Activated T-cell treated with anti-CD3 and anti-CD28 coated beads, Interleukin-2, amount 50 U/mL, for 72 hours (primary cell): ENCODE measurements around the gene YIPF1. TPM values are rescaled to one million over a fixed set of nuclear protein-coding genes. Genes with fewer than 3 reads are reported as not detected.
A peak's percentile ranks its signal among the peaks of the same experiment; 100 is the strongest.
"Not testable (repeated sequence)": the region's sequence is repeated elsewhere in the genome, so short reads cannot be mapped to it uniquely, and the experiment has no call there.

Experiments
- ATAC-seq, 2 donors: fragments of 150-1000 bp; cut with Tn5 transposase; replicated peaks in 1 of 2; 2 replicates each; pipeline ENCODE4 v1.10.0; 2021; ENCODE audit warnings: moderate library complexity in 2 of 2, mild to moderate bottlenecking in 1 of 2
- DNase-seq, 2 donors: peaks; one replicate each; pipeline ENCODE4 v3.0.0; 2021 to 2022; ENCODE audit warnings: mixed read lengths in 1 of 2
- H3K27ac Mint-ChIP-seq: one replicate; pipeline ENCODE4 v1.8.0; 2022; ENCODE audit warnings: mild to moderate bottlenecking, moderate library complexity, mixed read lengths
- H3K27me3 Mint-ChIP-seq: one replicate; pipeline ENCODE4 v1.8.0; 2022; ENCODE audit warnings: low read depth, mixed read lengths
- H3K36me3 Mint-ChIP-seq, 2 donors: one replicate each; pipeline ENCODE4 v1.8.0; 2022; ENCODE audit warnings: mixed read lengths in 2 of 2, mild to moderate bottlenecking in 1 of 2; ENCODE audit not compliant: insufficient read depth in 2 of 2
- H3K4me1 Mint-ChIP-seq: one replicate; pipeline ENCODE4 v1.8.0; 2022; ENCODE audit warnings: low read depth, mixed read lengths
- H3K4me3 Mint-ChIP-seq, 2 donors: one replicate each; pipeline ENCODE4 v1.8.0; 2022; ENCODE audit warnings: mild to moderate bottlenecking in 2 of 2, mixed read lengths in 2 of 2, moderate library complexity in 2 of 2
- H3K9me3 Mint-ChIP-seq, 2 donors: one replicate each; pipeline ENCODE4 v1.8.0; 2022; ENCODE audit warnings: mixed read lengths in 2 of 2
- total RNA-seq, 2 donors: library from RNA; stranded (reverse); gene quantifications; one replicate each; pipeline ENCODE4 v1.2.3, GENCODE V29; 2022

Gene YIPF1
- total RNA-seq, 2 donors from 2014 or later = 33.7 to 48.5 TPM

GRCh38 chr1:53816584-53816983 lies 73.0 kb downstream of the YIPF1 start:
- Mint-ChIP-seq H3K4me1 (peaks cover 13% of the 10 kb centered on the region), H3K36me3 (peaks cover 16 to 50% of the 10 kb centered on the region in 2 donors)
- H3K27ac Mint-ChIP-seq, ATAC-seq, DNase-seq, H3K27me3 Mint-ChIP-seq, H3K9me3 Mint-ChIP-seq, H3K4me3 Mint-ChIP-seq: not testable (repeated sequence)

- not testable (repeated sequence) for H3K27ac Mint-ChIP-seq, DNase-seq, H3K27me3 Mint-ChIP-seq, ATAC-seq, H3K9me3 Mint-ChIP-seq, H3K4me3 Mint-ChIP-seq
- Mint-ChIP-seq H3K36me3 (peaks cover 16 to 50% of the 10 kb centered on the region in 2 donors), H3K4me1 (peaks cover 16% of the 10 kb centered on the region)
These were observed 74.1 kb downstream of the YIPF1 start for GRCh38 chr1:53815484-53815883.

DNA sequence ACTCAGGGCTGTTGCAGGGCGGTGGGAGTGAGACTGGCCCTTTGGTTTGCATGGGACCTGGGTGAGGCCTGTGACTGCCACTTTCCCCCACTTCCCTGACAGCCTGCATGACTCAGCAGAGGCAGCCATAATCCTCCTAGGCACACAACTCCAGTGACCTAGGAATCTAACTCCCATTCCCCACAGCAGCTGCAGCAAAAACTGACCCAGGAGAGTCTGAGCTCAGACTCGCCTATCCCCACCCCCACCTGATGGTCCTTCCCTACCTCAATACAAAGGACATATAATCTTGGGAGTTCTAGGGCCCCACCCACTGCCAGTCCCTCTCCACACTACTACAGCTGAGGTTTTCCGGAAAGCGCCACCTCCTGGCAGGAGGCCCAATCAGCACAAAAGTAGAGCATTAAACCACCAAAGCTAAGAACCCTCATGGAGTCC lies 78.2 kb downstream of the YIPF1 start:
- Mint-ChIP-seq H3K27ac (no peak overlapping the region), H3K4me1 (peaks cover 13% of the 10 kb centered on the region), H3K27me3 (no peaks in the 10 kb centered on the region), H3K4me3 (no peak overlapping the region), H3K9me3 (no peaks in the 10 kb centered on the region), H3K36me3 (peaks cover 11 to 32% of the 10 kb centered on the region in 2 donors)
- no peak for ATAC-seq
- DNase-seq = peak; percentile 8 to 22

GRCh38 chr1:53810497-53810896 lies 79.1 kb downstream of the YIPF1 start:
- no peaks in the 10 kb centered on the region for H3K9me3 Mint-ChIP-seq
- peaks cover 13% of the 10 kb centered on the region for H3K4me1 Mint-ChIP-seq
- DNase-seq (no peak), ATAC-seq (no peak)
- H3K27me3 Mint-ChIP-seq = no peaks in the 10 kb centered on the region
- H3K36me3 Mint-ChIP-seq = peaks cover 10 to 28% of the 10 kb centered on the region in 2 donors
- no peak overlapping the region for H3K4me3 Mint-ChIP-seq
- peak overlapping the region; percentile 51 for H3K27ac Mint-ChIP-seq

DNA sequence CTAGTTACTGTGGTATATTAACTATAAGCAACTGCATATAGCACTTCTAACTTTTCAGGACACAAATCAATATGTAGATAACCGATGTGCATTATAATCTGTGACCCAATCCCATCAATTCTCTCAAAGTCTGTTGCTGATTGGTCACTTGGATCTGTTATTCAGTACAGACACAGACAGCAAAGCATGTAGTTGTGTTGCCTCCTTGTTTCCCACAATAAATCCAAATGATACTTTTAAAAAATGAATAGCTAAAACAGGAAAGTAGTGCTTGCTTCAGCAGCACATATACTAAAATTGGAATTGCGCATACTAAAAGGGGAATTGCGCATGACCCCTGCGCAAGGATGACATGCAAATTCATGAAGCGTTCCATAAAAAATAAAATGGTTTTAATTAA lies 79.6 kb downstream of the YIPF1 start:
- H3K27ac Mint-ChIP-seq = peak overlapping the region; percentile 51
- ATAC-seq (no peak), DNase-seq (no peak)
- no peaks in the 10 kb centered on the region for H3K9me3 Mint-ChIP-seq
- H3K4me3 Mint-ChIP-seq = no peak overlapping the region
- no peaks in the 10 kb centered on the region for H3K27me3 Mint-ChIP-seq
- peaks cover 10 to 28% of the 10 kb centered on the region in 2 donors for H3K36me3 Mint-ChIP-seq
- peaks cover 13% of the 10 kb centered on the region for H3K4me1 Mint-ChIP-seq

DNA sequence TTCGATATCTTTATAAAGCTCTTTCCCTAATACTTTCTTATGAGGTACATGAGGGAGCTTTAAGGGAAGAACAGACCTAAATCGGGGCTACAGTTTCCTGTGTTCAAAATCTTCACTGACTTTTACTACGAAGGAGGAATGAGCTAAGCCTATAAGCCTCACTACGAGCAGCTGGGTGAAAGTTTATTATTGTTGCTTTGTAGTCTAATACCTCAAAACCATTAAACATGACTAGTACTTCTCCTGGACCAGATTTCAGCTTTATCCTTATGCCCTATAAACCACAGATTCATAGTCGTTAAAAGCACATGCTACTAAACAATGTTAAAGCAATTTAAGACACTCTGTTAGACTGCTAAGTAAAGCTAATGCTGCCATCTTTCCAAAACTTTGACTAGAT lies 81.7 kb downstream of the YIPF1 start:
- Mint-ChIP-seq H3K27ac (no peak overlapping the region), H3K27me3 (no peaks in the 10 kb centered on the region), H3K4me3 (no peak overlapping the region), H3K4me1 (peaks cover 7% of the 10 kb centered on the region), H3K9me3 (no peaks in the 10 kb centered on the region), H3K36me3 (peaks cover 1 to 19% of the 10 kb centered on the region in 2 donors)
- DNase-seq (no peak), ATAC-seq (no peak)

DNA sequence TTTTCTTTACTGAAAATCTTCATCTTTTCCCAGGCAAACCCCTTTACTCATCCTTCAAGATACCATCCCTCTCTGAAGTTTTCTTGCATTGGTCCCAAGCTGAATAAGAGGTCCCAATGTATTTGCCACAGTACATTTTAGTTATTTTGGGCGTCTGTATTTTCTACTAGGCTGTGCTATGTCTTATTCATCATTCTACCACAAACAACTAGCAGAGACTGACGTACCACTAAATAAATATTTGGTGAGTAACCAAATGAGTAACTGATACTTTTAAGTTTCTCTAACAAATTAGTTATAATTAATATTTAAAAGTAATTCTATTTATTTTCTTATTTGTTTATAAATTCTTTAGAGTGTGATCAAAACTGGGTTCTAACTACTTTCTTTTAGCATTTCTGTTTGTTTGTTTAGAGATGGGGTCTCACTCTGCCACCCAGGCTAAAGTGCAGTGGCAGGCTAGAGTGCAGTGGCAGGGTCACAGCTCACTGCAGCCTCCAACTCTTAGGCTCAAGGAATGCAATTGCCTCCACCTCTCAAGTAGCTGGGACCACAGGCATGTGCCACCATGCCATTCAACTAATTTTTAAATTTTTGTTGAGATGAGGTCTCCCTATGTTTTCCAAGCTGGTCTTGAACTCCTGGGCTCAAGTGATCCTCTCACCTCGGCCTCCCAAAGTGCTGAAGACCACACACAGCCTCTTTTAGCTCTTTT lies 84.6 kb downstream of the YIPF1 start:
- Mint-ChIP-seq H3K9me3 (no peaks in the 10 kb centered on the region), H3K4me3 (no peak overlapping the region), H3K27me3 (no peaks in the 10 kb centered on the region), H3K27ac (no peak overlapping the region), H3K36me3 (peaks cover 1 to 13% of the 10 kb centered on the region in 2 donors), H3K4me1 (no peaks in the 10 kb centered on the region)
- no peak for DNase-seq
- ATAC-seq = no peak

DNA sequence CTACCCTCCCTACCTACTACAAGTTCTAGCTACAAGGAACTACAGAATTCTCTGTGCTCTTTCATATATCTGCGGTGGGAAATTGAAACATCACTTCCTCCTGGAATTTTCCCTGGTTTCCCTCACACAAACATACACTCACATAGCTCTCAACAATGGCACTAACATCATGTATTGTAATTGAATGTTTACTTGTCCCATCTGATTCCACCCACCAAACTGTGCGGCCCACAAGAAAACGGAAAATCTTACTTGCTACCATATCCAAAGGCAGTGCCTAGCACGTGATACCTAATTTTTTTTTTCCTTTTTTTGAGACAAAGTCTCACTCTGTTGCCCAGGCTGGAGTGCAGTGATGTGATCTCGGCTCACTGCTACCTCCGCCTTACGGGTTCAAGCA lies 85.4 kb downstream of the YIPF1 start:
- Mint-ChIP-seq H3K27ac (no peak overlapping the region), H3K36me3 (peaks cover 1 to 14% of the 10 kb centered on the region in 2 donors), H3K9me3 (no peaks in the 10 kb centered on the region), H3K27me3 (no peaks in the 10 kb centered on the region), H3K4me1 (no peaks in the 10 kb centered on the region), H3K4me3 (no peak overlapping the region)
- no peak for DNase-seq
- ATAC-seq = no peak

Other genes with a start within 250 kb of the YIPF1 start
- gene GLIS1, start 150.6 kb downstream of the YIPF1 start, total RNA-seq = not detected
- gene NDC1, start 51.5 kb downstream of the YIPF1 start, total RNA-seq = 10 to 100 TPM; 17.1 to 22.8 TPM
- gene DIO1, start 4.4 kb upstream of the YIPF1 start, total RNA-seq = not detected
- 10 to 100 TPM; 59.6 to 68.3 TPM for gene IFT25, start 55.9 kb upstream of the YIPF1 start, total RNA-seq
- gene LRRC42, start 56.6 kb upstream of the YIPF1 start, total RNA-seq = 10 to 100 TPM; 39.0 to 40.3 TPM
- not detected for gene LDLRAD1, start 128.4 kb upstream of the YIPF1 start, total RNA-seq
- gene TMEM59, start 163.4 kb upstream of the YIPF1 start, total RNA-seq = 100 to 1,000 TPM; 148 to 179 TPM
- 10 to 100 TPM; 13.8 to 17.0 TPM for gene TCEANC2, start 163.8 kb upstream of the YIPF1 start, total RNA-seq